SU-DHL-6 (cell line): Measurements from ENCODE around the gene TLR10.

Experiments
- H2AFZ ChIP-seq: fragments of 200-600 bp; sonication (generic); 2 replicates; pipeline ENCODE4 v1.6.1; 2014; ENCODE audit warnings: low read depth, mild to moderate bottlenecking, moderate library complexity, mixed read lengths, antibody characterized with exemption, low read length; ENCODE audit not compliant: severe bottlenecking
- H3F3A ChIP-seq: fragments of 200-600 bp; shearing (Covaris generic); 2 replicates; pipeline ENCODE4 v1.6.0; 2016; ENCODE audit warnings: antibody characterized with exemption, mild to moderate bottlenecking; ENCODE audit not compliant: insufficient read depth
- H3K27ac ChIP-seq: fragments of 200-600 bp; sonication (generic); 2 replicates; pipeline ENCODE4 v1.5.1; 2016; ENCODE audit warnings: low read depth, mild to moderate bottlenecking, low read length, moderate library complexity, mixed read lengths
- H3K27me3 ChIP-seq: fragments of 200-600 bp; sonication (generic), shearing (Covaris generic); 2 replicates; pipeline ENCODE4 v1.6.0; 2014; ENCODE audit warnings: mild to moderate bottlenecking, low read length
- H3K36me3 ChIP-seq: fragments of 200-600 bp; sonication (generic); 2 replicates; pipeline ENCODE4 v1.6.1; 2014; ENCODE audit warnings: mild to moderate bottlenecking, low read length, mixed read lengths
- H3K4me2 ChIP-seq: fragments of 300-600, 200-600 bp; shearing (Covaris generic), sonication (generic); 2 replicates; pipeline ENCODE4 v1.6.0; 2014; ENCODE audit warnings: low read length, low read depth, mild to moderate bottlenecking; ENCODE audit not compliant: poor library complexity, severe bottlenecking
- H3K4me3 ChIP-seq: fragments of 200-600 bp; sonication (generic); 2 replicates; pipeline ENCODE4 v1.5.1; 2014; ENCODE audit warnings: antibody characterized with exemption, low read length, mild to moderate bottlenecking, mixed read lengths; ENCODE audit not compliant: insufficient read depth, poor library complexity, severe bottlenecking
- H3K79me2 ChIP-seq: fragments of 200-600 bp; sonication (generic); 2 replicates; pipeline ENCODE4 v1.6.1; 2014; ENCODE audit warnings: mild to moderate bottlenecking, low read length, moderate library complexity; ENCODE audit not compliant: insufficient read depth
- H3K9ac ChIP-seq: fragments of 200-600 bp; sonication (generic); 2 replicates; pipeline ENCODE4 v1.7.0; 2014; ENCODE audit warnings: mild to moderate bottlenecking, low read length
- H3K9me2 ChIP-seq: fragments of 200-600 bp; sonication (generic); replicated peaks from 2 replicates; pipeline ENCODE4 v1.6.1; 2014; ENCODE audit warnings: low read length; ENCODE audit not compliant: insufficient read depth
- H3K9me3 ChIP-seq: fragments of 200-600 bp; sonication (generic); 2 replicates; pipeline ENCODE4 v1.6.1; 2014; ENCODE audit warnings: low read length, mixed read lengths; ENCODE audit not compliant: insufficient read depth
- H4K20me1 ChIP-seq: fragments of 200-600 bp; sonication (generic); 2 replicates; pipeline ENCODE4 v1.6.1; 2014; ENCODE audit warnings: low read depth, mild to moderate bottlenecking, antibody characterized with exemption, low read length, moderate library complexity, mixed read lengths
- CTCF ChIP-seq: fragments of 200-600 bp; sonication (generic); IDR thresholded peaks from one replicate; pipeline ENCODE4 v1.5.1; 2017; ENCODE audit warnings: antibody characterized with exemption, mild to moderate bottlenecking, low read length, moderate library complexity; ENCODE audit not compliant: insufficient read depth, poor library complexity, severe bottlenecking
- EZH2phosphoT487 ChIP-seq: fragments of 200-600 bp; sonication (generic), shearing (Covaris generic); conservative IDR thresholded peaks from 2 replicates; pipeline ENCODE4 v1.6.1; 2018; ENCODE audit warnings: mild to moderate bottlenecking, antibody characterized with exemption, low read length, moderate library complexity, mixed read lengths

TLR10 gene

GRCh38 chr4:38821739-38822138, 38.9 kb upstream of the TLR10 start:
- no peak overlapping the region for H3K4me2 ChIP-seq
- peaks cover 8% of the 10 kb centered on the region; the same call in 1 of the 2 replicates for H3K9me3 ChIP-seq
- H3K36me3 ChIP-seq, result peaks cover 28% of the 10 kb centered on the region
- H2AFZ ChIP-seq, result no peak overlapping the region
- H3K4me3 ChIP-seq, result no peak overlapping the region
- H3F3A ChIP-seq, result peaks cover 11% of the 10 kb centered on the region
- no peak overlapping the region for H3K27ac ChIP-seq
- no peaks in the 10 kb centered on the region for H4K20me1 ChIP-seq
- H3K27me3 ChIP-seq, result no peaks in the 10 kb centered on the region
- H3K79me2 ChIP-seq, result peaks cover 13% of the 10 kb centered on the region
- no peak overlapping the region for H3K9ac ChIP-seq
- TF ChIP-seq EZH2phosphoT487 (no peak), CTCF (no peak)
- H3K9me2 ChIP-seq, result no peaks in the 10 kb centered on the region

- Histone ChIP-seq H3K9me3 (peaks cover 8% of the 10 kb centered on the region; the same call in 1 of the 2 replicates), H3K27me3 (no peaks in the 10 kb centered on the region), H2AFZ (no peak overlapping the region), H3F3A (peaks cover 17% of the 10 kb centered on the region), H3K27ac (no peak overlapping the region), H3K4me2 (no peak overlapping the region), H4K20me1 (no peaks in the 10 kb centered on the region), H3K4me3 (no peak overlapping the region), H3K9me2 (no peaks in the 10 kb centered on the region), H3K79me2 (peaks cover 4% of the 10 kb centered on the region; the same call in 1 of the 2 replicates), H3K36me3 (peaks cover 17% of the 10 kb centered on the region; the same call in 1 of the 2 replicates), H3K9ac (no peak overlapping the region)
- TF ChIP-seq CTCF (no peak), EZH2phosphoT487 (no peak)
These were observed 37.7 kb upstream of the TLR10 start for GRCh38 chr4:38820329-38821061.

GRCh38 chr4:38819569-38819968, 36.8 kb upstream of the TLR10 start:
- Histone ChIP-seq H3K27ac (no peak overlapping the region; the same call in 1 of the 2 replicates), H3K9ac (no peak overlapping the region)

More at GRCh38 chr4:38819569-38819968, 36.8 kb upstream of the TLR10 start:
- H4K20me1 ChIP-seq, result no peaks in the 10 kb centered on the region
- peaks cover 17% of the 10 kb centered on the region for H3F3A ChIP-seq
- H3K79me2 ChIP-seq, result no peaks in the 10 kb centered on the region
- no peaks in the 10 kb centered on the region for H3K9me2 ChIP-seq
- peaks cover 10% of the 10 kb centered on the region; the same call in 1 of the 2 replicates for H3K36me3 ChIP-seq
- H3K9me3 ChIP-seq, result peaks cover 15% of the 10 kb centered on the region; the same call in 1 of the 2 replicates
- no peak overlapping the region for H3K4me2 ChIP-seq
- TF ChIP-seq CTCF, result no peak
- no peak for TF ChIP-seq EZH2phosphoT487
- no peak overlapping the region for H3K4me3 ChIP-seq
- H3K27me3 ChIP-seq, result no peaks in the 10 kb centered on the region
- H2AFZ ChIP-seq, result no peak overlapping the region
